AG08396 (cell line): ENCODE data around the gene WDFY2.
"Not testable (repeated sequence)": the region's sequence is repeated elsewhere in the genome, so short reads cannot be mapped to it uniquely, and the experiment has no call there.

Experiments used
- DNase-seq: peaks from one replicate; pipeline ENCODE4 v3.0.0; 2012; ENCODE audit warnings: low spot score, mixed read lengths

Gene WDFY2, protein sequence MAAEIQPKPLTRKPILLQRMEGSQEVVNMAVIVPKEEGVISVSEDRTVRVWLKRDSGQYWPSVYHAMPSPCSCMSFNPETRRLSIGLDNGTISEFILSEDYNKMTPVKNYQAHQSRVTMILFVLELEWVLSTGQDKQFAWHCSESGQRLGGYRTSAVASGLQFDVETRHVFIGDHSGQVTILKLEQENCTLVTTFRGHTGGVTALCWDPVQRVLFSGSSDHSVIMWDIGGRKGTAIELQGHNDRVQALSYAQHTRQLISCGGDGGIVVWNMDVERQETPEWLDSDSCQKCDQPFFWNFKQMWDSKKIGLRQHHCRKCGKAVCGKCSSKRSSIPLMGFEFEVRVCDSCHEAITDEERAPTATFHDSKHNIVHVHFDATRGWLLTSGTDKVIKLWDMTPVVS

DNA sequence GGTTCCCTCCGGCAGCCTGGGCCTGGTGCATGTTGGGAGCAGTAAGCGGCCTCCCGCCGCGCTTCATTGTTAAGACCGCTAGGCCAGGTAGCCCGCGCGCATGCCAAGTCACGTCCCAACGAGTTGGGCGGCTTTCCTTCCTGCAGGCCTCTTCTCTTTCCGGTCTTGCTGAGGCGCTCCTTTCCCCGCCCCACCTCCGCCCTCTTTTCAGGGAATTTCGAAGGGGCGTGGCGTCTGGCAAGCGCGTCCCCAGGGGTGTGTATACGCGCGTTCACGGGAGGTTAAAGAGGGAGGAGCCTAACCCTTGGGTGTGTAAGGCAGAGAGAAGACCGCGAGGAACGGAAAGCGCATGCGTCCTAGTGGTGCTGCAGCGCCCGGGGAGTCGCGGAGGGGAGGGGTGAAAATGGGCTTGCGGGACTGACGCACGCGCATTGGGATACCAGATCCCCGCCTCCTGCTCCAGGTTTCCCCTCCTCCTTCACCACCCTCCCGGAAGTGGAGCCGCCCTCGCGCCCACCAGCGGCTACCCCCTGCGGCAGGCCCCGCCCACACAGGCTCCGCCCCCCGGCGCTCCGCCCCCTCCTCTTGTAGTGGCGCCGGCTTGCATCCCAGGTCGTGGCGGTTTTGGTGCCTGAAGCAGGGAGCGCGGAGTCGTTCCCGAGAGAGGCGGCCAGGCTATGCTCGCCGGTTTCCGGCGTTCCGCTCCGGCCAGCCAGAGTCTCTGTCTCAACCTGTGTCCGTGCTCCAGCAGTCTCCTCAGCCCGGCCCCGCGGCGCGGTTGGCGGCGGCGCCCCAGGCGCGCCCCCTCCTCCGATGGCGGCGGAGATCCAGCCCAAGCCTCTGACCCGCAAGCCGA, at the start of gene WDFY2:
Gene WDFY2, plus strand, starts transcription at position 588 of the 856 bp plus-strand sequence. Its CDS starts 226 bp downstream, at position 814.
- peak; percentile 97 for DNase-seq

DNA sequence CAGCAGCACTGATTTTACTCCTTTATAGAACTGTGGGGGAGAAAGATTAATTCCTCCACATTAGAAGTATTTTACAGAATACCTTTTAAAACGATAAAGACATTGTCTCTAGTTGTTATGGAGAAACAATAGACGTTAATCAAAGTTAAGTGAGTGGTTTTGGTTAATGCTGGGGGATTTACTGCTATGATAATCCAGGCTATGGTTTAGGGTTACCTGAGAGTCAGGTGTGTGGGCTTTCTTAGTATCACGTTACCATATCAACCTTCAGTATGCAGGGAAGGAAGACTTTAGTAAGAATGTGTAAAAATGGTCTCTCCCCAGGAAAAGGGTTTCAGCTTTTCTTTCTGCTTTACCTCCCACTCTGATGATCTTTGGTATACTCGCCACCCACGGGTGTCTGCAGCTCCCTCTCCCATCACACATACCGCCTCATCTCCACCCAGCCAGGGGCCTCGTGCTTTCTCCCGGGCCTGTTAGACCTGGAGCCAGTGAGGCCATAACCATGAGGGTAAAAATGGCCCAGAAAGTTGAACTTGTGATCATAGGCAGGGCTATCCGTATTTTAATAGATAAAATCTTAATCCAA, 45.6 kb upstream of the WDFY2 start:
- no peak for DNase-seq

DNA sequence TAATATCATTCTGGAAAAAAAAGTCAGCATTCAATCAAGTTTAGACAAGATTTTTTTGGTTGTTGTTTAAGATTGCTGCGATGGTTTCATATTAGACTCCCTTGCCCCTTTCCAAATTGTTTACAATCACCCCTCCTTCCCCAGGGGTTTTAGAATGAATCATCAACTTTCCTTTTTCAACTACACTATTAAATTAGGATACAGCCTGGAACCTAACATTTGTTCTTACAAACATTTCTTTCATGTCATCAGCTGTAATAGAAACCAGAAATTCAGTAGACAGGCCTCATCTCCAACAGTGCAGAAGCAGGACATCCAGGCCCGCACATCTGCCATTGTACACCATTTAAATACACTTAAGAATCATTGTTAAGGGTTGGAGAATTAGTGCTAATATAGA, 44.4 kb upstream of the WDFY2 start:
- no peak for DNase-seq

DNA sequence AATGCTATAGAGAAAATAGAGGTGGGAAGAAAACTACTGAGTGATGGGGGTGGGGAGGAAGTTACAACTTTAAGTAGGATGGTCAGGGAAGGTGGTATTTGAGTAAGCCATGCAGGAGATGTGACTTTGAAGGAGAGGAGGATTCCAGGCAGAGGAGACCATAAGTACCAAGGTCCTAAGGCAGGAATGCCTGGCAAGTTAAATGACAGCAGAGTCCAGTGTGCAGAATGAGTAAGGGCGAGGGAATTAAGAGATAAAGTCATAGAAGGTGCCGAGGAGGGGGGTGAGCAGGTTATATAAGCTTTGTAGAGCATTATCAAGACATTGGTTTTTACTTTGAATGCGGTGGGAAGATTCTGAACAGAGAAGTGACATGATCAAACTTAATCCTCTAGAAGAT, 43.2 kb upstream of the WDFY2 start:
- DNase-seq, result no peak

DNA sequence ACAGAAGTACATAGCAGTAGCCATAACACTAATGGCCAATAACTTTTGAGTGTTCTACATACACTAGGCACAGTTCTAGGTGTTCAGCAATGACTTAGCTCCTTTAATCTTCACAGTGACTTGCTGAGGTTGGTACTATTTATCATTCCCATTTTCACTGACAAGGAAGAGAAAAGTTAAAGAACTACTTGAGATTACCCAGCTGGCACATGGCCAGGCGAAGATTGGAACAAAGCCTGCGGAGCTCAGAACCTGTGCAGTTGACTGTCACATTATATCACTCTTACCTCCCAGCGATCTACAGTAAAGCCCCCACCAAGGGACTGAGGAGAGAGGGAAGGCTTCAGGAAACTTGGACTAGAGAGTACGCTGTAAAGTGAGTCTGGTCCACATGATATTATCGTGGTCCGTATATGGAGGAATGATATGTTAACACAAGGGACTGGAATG, 42.4 kb upstream of the WDFY2 start:
- DNase-seq, result no peak

DNA sequence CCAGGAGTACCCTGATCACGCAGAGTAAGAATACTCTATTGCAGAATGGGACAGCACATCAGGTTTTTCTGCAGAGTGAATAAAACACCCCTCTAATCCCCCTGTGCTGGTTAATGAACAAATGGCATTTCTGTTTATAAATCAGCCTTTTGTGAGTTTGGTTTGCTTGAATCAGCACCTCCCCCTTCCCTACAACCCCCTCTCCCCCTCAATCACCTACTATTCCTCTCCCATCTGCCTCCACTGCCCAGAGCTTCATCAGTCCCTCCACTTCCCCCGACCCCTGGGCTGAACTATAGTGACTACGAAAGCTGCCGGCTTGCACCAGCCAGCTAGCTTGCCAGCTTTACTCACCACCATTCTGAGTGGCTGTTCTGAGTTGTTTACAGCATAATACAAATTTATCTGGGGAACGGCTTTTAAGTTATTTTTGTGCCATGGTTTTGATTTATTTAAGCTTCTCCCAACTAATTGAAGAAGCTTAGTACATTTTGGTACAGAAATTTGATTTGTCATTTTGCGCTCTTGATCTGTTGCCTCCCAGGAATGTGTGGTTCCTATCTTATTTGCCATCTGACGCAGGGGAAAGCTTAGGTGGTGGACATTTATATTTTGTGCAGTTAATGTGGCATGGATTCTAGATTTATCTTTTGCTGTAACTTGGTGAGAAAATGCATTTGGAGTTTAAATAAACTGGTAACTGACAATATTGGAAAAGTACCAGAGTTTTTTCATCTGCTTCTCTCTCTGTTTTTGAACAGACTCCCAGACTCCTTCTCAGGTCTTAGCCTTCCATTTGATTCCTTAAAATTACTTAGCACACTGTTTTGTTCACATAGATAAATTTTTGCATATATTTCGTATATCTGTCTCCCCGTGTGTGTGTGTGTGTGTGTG, 41.7 kb upstream of the WDFY2 start:
- DNase-seq, result peak; percentile 28

DNA sequence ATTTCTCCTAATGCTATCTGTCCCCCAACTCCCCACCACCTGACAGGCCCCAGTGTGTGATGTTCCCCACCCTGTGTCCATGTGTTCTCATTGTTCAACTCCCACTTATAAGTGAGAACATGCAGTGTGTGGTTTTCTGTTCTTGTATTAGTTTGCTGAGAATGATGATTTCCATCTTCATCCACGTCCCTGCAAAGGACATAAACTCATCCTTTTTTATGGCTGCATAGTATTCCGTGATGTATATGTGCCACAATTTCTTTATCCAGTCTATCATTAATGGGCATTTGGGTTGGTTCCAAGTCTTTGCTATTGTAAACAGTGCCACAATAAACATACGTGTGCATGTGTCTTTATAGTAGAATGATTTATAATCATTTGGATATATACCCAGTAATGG, 38.8 kb upstream of the WDFY2 start:
- DNase-seq, result not testable (repeated sequence)

DNA sequence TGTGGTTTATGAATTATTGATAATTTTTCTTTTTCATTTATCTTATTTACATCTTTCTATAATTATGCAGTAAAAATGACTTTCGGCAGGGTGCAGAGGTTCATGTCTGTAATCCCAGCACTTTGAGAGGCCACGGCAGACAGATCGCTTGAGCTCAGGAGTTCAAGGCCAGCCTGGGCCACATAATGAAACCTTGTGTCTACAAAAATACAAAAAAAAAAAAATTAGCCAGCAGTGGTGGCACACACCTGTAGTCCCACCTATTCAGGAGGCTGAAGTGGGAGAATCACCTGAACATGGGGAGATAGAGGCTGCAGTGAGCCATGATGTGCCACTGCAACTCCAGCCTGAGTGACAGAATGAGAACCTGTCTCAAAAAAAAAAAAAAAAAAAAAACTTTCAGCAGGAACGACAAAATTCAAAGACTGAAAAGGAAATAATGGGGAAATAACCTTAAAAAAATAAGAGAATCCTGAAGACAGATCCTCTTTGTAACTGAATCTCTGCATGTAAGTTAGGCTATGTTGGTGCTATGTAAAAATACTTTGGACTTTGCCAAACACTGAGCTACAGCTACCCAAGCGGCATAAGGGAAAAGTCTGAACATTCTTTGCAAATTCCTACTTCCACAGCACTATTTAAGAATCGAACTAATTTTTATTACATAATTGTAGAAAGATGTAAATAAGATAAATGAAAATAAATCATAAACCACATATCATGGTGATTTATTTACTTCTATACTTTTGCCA, 36.7 kb upstream of the WDFY2 start:
- no peak for DNase-seq

DNA sequence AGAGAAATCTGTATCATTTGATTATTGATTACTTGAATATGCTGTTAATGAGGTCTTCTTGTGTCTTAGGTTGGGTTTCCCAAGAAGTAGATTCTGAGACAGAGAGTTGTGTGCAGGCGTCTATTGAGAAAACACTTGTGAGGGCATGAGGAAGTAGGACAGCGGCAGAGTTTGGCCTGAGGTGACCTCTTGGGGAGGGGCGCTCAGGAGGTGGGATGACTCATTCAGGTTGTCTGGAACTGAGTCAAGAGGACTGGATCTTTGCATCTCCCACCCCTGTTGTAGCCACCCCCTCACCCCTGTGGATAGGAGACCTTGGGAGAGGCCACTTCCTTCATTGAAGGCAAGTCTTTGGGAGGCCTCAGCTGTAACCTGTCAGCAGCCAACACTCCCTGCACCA, 35.2 kb upstream of the WDFY2 start:
- DNase-seq, result no peak

DNA sequence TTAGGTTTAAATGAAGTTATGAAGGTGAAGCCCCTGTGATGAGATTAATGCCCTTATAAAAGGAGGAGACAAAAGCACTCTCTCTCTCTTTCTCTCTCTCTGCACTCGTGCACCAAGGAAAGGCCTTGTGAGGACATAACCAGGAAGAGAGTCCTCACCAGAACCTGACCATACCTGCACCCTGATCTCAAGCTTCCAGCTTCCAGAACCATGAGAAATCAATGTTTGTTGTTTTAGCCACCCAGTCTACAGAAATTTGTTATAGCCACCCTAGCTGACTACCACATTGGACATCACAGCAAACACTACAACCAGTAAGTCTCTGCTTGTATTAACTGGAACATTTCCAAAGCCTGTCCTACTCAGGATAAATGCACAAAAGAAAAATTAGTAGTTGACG, 34.7 kb upstream of the WDFY2 start:
- no peak for DNase-seq

DNA sequence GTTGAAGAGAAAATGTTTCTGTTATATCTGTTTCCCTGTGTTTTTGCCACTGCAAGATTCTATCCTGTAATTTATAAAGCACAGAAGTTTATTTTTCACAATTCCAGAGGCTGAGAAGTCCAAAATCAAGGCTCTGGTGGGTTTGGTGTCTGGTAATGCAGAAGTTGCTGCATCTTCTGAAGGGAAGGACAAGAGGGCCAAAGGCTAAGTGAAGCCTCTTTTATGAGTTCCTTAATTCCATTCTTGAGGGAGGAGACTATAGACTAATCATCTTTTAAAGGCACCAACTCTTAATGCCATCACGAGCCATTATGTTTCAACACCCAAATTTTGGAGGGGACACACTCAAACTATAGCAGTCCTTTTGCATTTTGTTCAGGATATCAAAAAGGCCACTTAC, 34.1 kb upstream of the WDFY2 start:
- no peak for DNase-seq

DNA sequence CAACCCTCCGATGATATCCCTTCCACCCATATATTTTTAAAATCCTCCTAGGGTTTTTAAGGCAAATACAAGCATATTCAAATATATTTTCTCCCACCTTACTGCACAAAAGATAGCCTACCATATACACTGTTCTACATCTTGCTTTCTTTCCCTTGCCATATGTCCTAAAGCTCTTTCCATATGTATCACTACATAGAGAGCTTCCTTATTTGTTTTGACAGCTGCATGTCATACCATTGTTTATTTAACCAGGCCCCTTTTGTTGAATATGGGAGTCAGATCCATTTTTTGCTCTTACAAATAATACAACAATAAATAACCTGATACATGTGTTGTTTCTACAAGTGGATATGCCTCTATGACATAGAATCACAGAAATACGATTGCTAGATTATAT, 32.8 kb upstream of the WDFY2 start:
- DNase-seq, result no peak

DNA sequence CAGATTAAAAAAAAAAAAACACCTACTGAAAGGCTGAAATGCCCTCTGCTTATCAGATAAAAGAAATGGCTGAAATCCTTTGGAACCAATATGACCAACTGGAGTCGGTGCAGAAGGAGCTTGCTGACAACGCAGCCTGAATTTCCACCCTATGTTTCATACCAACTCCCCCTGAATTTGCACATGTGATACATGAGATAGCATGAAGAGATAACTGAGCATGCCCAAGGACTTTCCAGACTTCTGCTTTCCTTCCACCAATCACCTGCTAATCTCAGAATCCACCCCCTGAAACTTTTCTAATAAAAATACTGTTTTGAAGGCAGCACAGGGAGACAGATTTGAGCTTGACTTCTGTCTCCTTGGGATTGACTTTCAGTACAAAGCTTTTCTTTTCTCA, 32.2 kb upstream of the WDFY2 start:
- no peak for DNase-seq

DNA sequence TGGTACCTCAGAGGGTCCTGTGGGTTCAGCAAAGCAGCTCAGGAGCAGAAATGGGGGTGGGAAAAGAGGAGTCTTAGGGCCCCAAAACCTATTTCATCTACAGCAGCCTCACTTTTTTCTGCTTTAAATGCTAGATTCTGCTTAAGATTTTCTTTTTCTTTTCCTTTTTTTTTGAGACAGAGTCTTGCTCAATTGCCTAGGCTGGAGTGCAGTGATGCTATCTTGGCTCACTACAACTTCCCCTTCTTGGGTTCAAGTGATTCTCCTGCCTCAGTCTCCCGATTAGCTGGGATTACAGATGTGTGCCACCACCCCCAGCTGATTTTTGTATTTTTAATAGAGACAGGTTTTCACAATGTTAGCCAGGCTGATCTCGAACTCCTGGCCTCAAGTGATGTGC, 30.7 kb upstream of the WDFY2 start:
- no peak for DNase-seq

DNA sequence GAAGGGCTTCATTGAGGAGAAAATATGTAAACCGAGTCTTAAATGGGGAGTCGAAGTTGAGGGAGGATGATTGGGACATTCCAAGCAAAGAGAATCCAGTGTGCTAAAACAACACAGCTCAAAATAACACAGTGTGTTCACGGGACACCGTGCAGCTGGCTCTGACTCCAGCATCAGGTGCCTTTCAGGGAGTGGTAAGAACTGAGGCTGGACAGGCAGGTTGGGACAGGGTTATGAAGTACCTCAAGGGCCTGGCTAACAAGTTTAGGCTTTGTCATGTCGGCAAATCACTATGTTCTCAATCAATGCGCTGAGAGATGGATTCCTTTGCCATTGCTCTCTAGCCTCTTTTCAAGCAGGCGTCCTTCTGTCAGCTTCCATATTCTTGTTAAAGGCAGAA, 27.5 kb upstream of the WDFY2 start:
- no peak for DNase-seq

DNA sequence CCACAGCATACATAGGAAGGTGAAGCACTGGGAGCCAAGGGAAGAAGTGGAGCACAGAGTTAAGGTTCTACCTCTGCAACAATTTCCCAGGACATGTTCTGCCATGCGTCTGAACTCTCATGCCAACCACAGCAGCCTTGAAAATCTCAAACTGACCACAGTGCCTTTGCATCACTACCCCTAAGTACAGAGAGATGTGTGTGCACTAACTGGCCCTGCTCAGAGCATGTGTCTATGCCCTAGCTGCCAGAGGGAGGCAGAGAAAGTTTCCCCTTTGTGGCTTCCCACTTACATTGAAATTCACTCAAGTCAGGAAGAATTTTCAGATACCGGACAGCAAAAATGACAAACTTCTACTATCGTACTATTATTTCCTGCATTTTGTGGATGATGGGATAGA, 26.8 kb upstream of the WDFY2 start:
- no peak for DNase-seq

DNA sequence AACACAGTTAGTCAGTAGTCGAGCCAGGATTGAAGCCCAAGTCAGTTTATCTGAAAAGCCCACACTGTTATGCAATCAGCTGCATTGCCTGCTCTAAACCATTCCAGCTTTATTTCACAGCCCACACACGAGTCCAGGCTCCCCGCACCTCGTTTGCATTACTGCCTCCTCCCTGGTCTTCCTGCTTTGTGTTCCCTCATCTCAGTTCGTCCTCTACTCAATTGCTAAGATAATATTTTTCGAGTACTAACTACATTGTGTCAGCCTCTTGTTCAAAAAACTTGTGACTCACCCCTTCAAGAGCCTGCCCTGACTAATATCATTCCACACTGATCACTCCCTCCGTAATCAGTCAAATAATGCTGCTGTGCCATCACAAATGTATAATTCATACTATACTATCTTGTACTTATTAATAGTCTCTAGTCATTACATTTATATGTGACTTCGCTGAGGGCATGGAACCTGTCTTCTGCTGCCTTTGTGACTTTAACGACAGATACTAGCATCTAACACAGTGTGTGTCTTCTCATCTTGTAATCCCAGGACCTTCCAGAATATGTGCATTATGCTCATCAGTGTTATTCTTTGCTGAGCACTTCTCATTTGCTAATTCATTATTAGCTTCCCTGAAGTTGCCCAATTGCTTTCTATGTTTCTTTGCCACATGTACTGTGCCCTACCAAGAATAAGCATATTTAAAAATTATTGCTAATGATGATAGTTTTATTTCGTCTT, 26.2 kb upstream of the WDFY2 start:
- peak; percentile 48 for DNase-seq

DNA sequence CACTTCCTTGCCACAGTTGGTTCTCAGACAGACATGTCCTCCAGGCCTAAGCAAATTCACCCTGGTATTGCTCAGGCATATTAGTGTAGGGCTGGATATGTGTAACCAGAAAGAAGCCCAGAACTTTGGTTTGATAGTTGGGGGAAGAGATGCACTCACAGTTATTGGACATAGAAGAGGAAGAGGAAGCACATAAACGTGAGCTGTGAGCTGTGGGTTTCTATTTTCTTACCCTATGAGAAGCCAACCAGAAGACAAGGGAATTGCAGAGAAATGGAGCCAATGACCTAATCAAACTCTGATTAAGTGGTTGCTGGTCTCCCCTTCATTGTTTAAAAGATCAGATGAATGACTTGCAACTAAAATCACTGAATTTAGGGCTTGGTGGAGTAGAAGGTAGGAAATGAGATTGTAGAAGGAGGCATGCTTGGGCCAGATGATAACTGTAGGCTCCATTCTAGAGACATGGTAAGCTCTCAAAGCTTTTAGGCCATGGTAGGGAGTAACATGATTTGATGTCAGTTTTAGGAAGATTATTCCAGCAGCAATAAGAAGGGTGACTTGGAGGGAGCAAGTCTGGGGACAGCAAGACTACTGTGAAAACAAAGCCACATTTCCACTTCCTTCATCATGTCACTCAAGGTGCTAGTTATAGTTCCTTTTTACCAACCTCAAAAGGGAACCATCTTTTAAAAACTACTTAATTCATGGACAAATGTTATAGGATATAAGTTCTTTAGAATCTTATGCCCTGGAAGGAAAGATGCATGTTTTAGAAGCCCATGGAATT, 24.1 kb upstream of the WDFY2 start:
- no peak for DNase-seq

DNA sequence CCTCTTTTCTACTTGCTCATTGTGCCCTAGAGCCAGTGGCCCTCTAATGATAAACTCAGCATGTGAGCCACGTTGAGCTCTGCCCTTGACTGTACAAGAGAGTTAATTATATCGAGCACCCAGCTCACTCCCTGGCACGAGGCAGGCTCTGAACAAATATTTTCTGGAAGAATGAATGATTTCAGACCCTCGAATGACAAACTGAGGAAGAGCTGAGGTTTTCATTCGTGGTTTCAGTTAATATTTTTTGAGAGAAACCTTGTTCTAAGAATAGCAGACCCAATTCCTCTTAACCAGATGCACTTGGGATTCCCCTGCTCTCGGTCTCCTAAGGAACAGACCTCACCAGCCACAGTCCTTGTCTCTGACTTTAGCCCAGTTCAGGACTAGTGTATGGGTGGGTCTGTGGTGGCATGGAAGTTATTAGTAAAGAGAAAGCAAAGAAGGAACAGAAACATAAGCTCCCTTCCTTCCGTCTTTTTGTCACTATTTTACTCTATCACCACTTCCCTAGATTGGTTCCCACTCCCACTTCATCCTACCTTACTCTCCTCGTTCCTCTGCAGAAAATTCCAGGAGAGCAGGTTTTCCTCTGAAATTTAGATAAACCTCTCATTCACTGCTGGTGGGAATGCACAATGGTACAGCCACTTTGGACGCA, 22.1 kb upstream of the WDFY2 start:
- no peak for DNase-seq
